NCI-H2196 treated with DMSO at 0.1 percent for 48 hours (cell line): ENCODE measurements around the gene TNFAIP8.

Source experiments
- DNase-seq: peaks from one replicate; lab custom pipeline; 2025; ENCODE audit not compliant: unreplicated experiment; lab: John Stamatoyannopoulos, UW

The TNFAIP8 gene

DNA sequence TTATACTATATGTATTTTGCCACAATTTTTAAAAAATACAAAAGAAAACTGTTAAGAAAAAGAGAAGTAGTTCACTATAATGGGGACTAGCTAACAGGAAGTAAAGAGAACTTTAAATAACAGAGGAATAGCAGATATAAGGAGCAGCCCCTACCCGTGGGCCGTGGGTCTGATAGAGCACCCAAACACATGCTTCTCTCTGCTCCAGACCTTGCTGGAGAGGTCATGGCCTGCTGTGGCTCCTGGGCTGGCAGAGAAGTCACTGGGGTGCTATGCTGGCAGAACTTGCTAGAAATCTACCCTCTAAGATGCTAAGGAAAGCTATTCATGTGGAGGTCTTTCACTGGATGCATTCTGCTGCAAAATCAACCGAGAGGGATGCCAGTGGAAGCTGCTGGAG, 10.0 kb upstream of the TNFAIP8 start:
- DNase-seq: no peak

DNA sequence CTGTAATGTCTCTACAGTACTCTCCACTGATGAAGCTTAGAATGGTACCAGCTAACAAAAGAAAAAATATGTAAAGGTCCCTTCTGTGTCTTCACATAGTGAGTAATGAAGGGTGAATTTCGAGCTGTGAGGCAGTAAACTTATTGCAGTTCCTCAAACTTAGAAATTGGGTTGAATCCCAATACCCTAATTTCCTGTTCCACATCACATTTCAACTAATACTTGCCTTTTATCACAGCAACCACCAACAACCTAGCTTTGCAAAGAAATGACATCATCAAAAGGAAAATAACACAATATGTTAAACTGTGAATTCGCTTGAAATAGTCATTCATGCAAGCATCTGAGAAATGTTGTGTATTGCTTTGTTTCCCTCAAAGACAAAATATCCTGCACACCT, 9.4 kb upstream of the TNFAIP8 start:
- no peak for DNase-seq

DNA sequence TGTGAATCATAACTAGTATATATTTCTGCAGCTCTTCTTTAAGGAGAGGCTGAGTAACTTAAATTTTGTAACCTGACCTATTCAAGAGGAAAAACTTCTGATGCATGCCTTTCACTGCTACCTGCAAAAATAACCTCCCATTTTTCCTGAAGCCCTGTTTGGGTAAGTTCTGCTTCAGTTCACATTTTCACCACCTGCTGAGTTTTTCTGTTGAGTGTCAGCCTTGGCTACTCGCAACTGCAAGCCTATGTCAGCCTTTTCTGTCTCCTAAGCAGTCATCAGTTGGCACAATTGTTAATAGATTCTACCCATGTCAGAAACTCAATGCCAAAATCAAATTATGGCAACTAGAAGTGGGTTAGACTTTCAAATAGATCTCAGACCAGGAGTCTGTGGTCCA, 8.2 kb upstream of the TNFAIP8 start:
- DNase-seq: no peak

DNA sequence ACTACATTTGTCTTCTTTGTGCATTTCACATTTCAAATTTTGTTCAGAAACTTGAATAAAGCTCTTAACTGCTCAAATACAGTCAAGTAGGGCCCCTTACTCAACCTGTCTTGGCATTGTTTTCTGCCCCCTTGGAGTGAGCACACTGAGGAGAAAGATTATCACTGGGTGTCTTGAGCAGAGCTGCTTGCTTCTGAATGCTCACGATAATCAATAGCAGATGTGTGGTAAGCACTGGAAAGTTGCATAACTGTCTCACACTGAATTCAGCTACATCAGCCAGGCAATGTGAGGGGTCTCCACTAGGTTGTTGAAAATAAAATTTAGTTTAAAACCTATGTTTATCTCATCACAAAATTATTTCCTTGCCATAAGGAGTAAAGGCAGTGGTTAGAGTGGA, 7.8 kb upstream of the TNFAIP8 start:
- DNase-seq: no peak

DNA sequence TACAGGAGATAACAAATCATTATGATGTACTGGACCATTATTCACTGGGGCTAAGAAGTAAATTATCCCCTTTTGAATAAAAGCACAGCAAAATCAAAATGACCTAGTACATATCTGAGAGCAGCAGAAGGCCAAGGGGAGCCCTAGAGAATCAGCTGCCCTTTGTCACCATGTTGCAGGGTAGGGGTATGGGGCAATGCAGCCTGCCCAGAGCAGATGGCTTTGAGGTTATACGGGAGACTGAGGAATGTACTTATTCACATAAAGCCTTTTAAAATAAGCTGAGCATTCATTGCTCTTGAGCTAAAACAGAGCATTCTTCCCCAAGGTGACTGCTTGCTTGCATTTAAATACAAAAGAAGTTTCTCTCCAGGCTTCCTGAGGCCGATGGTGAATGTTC, 2.6 kb upstream of the TNFAIP8 start:
- no peak for DNase-seq

DNA sequence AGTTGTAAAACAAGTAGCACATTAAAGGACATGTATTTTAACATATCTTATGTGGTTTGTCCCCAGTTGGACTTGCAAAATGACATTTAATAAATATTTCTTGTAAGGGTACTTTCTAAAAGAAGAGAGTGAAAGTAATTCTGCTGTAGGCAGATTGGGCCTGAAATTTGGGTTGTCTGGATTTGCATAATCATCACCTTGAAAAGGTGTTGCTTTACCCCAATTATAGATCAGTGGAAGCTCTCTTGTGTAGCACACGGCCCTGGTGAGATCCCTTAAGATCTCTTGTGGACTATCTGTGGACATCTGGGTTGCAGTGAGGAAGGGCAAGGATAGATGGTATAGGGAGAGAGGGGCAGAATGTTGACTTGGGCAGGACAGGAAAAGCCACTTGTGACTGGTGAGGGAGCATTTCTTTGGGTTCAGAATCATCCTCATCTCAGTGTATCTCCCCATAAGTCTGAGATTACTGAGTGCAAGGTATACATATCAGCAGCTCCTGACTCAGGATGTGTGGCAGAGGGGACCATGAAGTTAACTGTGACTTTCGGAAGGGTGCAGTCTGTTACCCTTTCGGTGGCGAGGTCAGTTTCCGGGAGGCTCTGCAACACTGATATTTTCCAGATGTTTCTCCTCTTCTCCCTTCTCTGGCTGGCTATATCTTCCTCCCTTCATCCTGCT, 2.0 kb upstream of the TNFAIP8 start:
- DNase-seq: no peak

GRCh38 chr5:119354537-119355243, 1.1 kb upstream of the TNFAIP8 start:
- DNase-seq: no peak

DNA sequence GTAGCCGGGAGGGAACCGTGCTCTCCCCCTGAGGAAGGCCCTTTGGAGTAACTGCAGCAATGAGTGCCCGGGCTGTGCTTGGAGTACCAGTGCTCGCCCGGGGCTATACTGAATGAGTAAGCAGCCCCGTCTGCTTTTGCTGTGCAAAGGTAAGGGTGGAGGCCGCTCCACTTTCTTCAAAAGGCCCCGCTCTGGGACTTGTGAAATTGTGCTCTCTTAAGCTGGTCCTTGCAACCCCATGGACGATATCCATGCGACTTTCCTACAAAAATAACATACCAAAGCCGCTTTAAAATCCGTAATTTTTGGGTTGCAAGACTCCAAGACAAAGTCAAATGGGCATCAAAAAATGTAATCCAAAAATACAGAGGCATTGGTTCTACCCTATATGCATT, 578 bp upstream of the TNFAIP8 start:
- DNase-seq: no peak

- no peak for DNase-seq
Observed at GRCh38 chr5:119356612-119357188, 881 bp downstream of the TNFAIP8 start.

DNA sequence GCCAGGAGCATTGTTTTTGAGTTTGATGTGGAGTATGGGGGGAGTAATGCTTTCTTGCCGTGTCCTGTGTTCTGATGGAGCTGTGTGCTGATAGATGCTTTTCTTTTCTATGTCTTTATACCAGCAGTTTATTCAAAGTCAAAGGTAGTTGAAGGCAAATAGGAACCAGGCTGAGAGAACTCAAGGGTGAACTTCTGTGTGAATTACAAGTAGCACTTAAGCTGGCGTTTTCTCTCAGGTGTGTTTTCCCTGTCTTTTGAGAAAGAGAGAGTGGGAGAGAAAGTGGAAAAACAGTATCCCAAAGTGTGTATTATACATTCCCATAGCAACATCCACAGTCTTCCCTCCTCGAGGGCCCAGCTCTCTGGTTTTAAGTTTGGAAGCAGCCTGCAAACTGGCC, 1.5 kb downstream of the TNFAIP8 start:
- no peak for DNase-seq

- no peak for DNase-seq
Observed at GRCh38 chr5:119357808-119358529, 2.1 kb downstream of the TNFAIP8 start.

DNA sequence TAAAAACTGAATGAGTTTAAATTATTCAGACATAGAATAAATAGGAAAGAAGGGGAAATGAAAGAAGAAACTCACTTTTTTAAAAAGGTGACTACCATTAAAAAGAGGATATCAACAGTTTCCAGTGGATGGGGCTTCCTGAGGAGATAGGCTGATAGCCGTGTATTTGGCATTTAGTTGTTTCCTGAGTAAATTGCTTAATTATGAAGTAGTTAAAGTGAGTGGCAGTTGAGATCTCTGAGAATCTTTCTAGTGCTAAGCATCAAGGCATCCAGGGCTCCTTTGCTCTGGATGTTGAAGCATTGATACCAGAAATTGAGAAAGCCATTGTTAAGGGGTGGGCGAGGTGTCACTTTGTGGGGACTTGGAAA, 2.7 kb downstream of the TNFAIP8 start:
- DNase-seq: no peak

GRCh38 chr5:119358901-119359603, 3.2 kb downstream of the TNFAIP8 start:
- no peak for DNase-seq

DNA sequence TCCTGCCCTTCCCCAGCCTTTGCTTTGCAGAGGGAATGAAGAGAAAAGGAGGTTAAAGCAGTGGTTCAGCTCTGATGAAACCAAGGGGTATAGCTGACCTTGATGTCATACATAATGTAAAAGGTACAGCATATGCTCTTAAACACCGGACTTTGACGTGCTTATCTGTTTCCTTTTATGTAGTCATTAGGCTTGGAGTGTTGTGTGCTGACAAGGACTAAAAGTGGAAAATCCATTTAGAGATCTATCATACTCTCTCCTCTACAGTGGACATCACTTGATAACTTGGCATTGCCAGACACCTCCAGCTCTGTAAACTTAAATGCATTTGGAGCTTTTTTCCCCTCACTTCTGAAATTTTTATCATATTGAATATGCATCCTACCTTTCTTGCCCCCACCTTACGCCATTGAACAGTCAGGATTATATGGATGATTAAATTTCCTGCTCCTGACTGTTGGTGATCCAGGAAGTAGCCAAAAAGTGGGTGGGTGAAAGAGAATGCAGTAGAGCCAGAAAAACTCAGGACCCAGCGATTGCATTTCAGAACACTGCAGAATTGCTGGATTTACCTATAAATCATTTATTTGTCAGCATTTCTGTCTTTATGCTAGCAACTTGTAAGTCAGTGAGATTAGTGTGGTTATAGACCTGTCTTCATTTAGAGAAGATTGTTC, 4.1 kb downstream of the TNFAIP8 start:
- DNase-seq: no peak

- no peak for DNase-seq
Observed at GRCh38 chr5:119360905-119361593, 5.2 kb downstream of the TNFAIP8 start.

DNA sequence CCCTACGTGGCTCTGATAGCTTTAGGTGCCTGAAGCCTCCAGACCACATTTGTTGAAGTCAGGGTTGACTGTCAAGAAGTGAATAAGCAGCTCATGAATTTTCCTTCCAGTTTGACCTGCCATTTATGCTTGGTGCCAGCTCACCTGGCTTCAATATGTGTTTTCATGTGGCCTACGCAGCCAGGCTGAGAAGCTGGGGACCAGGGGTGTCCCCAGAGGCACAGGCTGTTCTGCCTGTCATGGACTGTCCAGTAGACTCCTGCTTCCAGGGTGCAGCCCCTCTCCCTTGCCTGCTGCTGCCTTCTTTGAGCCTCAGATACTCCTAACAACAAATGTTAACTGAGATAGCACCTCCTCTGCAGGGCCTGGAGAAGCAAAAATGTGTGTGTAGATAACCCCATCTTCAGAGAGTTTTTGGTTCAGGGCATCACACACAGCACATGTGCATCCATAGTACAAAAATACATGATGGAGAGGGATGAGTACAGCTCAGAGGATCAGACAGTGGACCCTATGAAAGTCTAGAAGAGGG, 5.8 kb downstream of the TNFAIP8 start:
- DNase-seq: no peak

DNA sequence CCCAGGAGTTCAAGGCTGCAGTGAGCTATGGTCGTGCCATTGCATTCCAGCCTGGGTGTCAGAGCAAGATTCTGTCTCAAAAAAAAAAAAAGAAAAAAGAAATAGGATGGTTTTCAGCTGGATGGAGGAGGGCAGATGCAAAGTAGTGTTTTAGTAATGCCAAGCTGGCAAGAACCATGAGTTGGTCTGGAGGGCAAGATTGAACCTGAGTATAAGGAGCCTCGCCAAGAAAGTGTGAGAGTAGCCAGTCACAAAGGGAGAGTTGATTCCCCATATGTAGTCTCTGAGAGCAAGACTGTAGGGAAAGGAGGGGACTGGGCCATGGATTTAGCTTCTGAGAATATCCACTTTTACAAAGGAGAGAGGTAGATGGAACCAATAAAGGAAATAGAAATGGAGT, 6.9 kb downstream of the TNFAIP8 start:
- no peak for DNase-seq

DNA sequence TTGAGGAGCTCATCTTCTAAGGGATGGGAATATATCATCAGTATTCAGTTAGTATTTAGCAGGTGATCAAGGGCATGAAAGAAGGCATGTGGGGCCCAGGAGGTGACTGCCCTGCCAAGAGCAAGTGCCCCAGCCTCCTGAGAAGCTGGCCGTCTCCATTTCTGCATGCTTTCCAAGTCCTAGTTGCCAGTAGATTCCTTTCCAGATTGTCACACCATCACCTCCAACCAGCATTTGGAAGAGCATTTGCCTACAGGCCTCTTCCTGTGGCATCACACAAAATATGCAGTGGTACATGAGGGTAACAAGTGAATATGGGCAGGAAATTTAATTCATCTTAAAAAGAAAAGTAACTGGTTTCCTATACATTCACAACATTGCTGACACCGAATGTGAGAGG, 7.5 kb downstream of the TNFAIP8 start:
- DNase-seq: no peak

DNA sequence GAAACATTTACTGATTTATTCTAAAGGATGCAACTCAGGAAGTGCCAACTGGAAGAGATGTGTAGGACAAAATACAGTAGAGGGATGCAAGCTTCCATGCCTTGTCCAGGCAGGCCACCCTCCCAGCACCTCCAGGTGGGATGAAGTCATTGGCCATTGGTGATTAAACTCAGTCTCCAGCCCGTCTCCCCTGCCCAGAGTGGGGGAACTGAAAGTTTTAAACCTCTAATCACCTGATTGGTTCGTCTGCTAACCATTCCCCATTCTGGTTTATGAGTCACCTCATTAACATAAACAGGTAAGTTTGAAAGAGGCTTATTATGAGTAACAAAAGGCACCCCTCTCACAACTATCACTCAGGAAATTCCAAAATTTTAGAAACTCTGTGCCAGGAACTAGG, 8.1 kb downstream of the TNFAIP8 start:
- no peak for DNase-seq
